ENCODE measurements around the gene HIF1A.
"Not testable (repeated sequence)": the region's sequence is repeated elsewhere in the genome, so short reads cannot be mapped to it uniquely, and the experiment has no call there.

The HIF1A gene

DNA sequence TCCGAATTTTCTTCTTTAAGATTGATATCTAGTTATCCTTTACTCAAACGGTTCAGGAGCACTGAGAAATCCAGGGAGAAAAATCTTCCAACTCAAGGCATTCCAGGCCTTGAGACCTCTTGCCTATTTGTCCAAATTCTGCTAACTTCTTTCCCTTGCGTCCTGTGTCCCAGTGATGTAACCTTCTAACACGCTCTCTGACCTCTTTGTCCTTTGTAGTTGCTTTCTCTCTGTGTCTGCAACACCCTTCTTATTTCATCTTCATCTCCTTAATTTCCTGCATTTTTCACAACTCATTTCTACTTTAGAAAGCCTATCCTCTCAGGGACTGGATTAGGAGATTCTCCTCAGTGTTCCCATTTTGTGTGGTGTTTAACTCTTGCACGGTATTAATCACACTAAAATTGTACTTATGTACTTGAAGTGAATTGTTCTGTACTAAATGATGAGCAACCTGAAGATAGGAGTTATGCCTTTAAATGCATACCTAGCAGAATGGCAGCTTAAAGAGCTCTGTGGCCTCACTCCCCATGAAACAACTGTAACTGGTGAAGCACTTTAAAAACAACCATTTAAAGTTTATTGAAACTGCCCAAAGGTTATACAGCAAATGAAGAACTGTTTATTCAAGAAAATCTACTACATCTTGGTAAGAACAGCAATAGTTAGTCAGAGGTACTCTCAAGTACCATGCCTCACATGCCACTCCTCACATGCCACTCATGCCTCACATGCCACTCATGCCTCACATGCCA is 59.5 kb downstream of the HIF1A start:
- H3K27ac ChIP-seq (ENCODE audit: low read depth, low read length), result no peak overlapping the region
- peaks cover 18% of the 10 kb centered on the region for H3F3A ChIP-seq (ENCODE audit: insufficient read depth)
- H3K9ac ChIP-seq (ENCODE audit: low read length), result no peak overlapping the region
- H4K20me1 ChIP-seq (ENCODE audit: low read depth, low read length), result no peaks in the 10 kb centered on the region
- no peak overlapping the region for H3K4me2 ChIP-seq (ENCODE audit: low read depth, low read length, poor library complexity, severe bottlenecking)
- peaks cover 5% of the 10 kb centered on the region; the same call in 1 of the 2 replicates for H3K79me2 ChIP-seq (ENCODE audit: insufficient read depth, low read length)
- H3K36me3 ChIP-seq (ENCODE audit: low read length), result no peaks in the 10 kb centered on the region
- no peaks in the 10 kb centered on the region for H3K27me3 ChIP-seq (ENCODE audit: low read length)
- no peak overlapping the region for H3K4me3 ChIP-seq (ENCODE audit: insufficient read depth, low read length, poor library complexity, severe bottlenecking)
- TF ChIP-seq EZH2phosphoT487 (conservative IDR thresholded peaks at IDR 0.05; ENCODE audit: low read length), result no peak
- TF ChIP-seq, protein P1, sequence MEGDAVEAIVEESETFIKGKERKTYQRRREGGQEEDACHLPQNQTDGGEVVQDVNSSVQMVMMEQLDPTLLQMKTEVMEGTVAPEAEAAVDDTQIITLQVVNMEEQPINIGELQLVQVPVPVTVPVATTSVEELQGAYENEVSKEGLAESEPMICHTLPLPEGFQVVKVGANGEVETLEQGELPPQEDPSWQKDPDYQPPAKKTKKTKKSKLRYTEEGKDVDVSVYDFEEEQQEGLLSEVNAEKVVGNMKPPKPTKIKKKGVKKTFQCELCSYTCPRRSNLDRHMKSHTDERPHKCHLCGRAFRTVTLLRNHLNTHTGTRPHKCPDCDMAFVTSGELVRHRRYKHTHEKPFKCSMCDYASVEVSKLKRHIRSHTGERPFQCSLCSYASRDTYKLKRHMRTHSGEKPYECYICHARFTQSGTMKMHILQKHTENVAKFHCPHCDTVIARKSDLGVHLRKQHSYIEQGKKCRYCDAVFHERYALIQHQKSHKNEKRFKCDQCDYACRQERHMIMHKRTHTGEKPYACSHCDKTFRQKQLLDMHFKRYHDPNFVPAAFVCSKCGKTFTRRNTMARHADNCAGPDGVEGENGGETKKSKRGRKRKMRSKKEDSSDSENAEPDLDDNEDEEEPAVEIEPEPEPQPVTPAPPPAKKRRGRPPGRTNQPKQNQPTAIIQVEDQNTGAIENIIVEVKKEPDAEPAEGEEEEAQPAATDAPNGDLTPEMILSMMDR (IDR thresholded peaks at IDR 0.05; ENCODE audit: insufficient read depth, low read length, poor library complexity, severe bottlenecking), result no peak
- no peak overlapping the region for H2AFZ ChIP-seq (ENCODE audit: low read depth, low read length, severe bottlenecking)
- H3K9me3 ChIP-seq (ENCODE audit: insufficient read depth, low read length), result no peaks in the 10 kb centered on the region
- no peaks in the 10 kb centered on the region for H3K9me2 ChIP-seq (replicated peaks; ENCODE audit: insufficient read depth, low read length)

GRCh38 chr14:61755382-61755742 is 60.0 kb downstream of the HIF1A start:
- H3K27me3 ChIP-seq (ENCODE audit: low read length); H3K9me2 ChIP-seq (replicated peaks; ENCODE audit: insufficient read depth, low read length); H3K27ac ChIP-seq (ENCODE audit: low read depth, low read length); H4K20me1 ChIP-seq (ENCODE audit: low read depth, low read length); H2AFZ ChIP-seq (ENCODE audit: low read depth, low read length, severe bottlenecking); H3K9ac ChIP-seq (ENCODE audit: low read length); H3K4me2 ChIP-seq (ENCODE audit: low read depth, low read length, poor library complexity, severe bottlenecking); H3K36me3 ChIP-seq (ENCODE audit: low read length); H3K4me3 ChIP-seq (ENCODE audit: insufficient read depth, low read length, poor library complexity, severe bottlenecking); H3K79me2 ChIP-seq (ENCODE audit: insufficient read depth, low read length); H3K9me3 ChIP-seq (ENCODE audit: insufficient read depth, low read length): not testable (repeated sequence)
- peaks cover 18% of the 10 kb centered on the region for H3F3A ChIP-seq (ENCODE audit: insufficient read depth)

DNA sequence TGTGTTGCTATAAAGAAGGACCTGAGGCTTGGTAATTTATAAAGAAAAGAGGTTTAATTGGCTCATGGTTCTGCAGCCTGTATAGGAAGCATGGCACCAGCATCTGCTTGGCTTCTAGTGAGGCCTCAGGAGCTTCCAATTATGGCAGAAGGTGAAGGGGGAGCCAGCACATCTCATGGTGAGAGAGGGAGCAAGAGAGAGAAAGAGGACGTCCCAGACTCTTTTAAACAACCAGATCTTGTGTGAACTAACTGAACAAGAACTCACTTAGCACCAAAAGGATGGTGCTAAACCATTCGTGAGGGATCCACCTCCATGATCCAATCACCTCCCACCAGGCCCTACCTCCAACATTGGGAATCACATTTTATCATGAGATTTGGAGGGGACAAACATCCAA is 60.8 kb downstream of the HIF1A start:
- Histone ChIP-seq H3K27me3 (ENCODE audit: low read length) (no peaks in the 10 kb centered on the region), H3F3A (ENCODE audit: insufficient read depth) (peaks cover 17% of the 10 kb centered on the region), H4K20me1 (ENCODE audit: low read depth, low read length) (no peaks in the 10 kb centered on the region), H3K9ac (ENCODE audit: low read length) (no peak overlapping the region), H2AFZ (ENCODE audit: low read depth, low read length, severe bottlenecking) (no peak overlapping the region), H3K4me3 (ENCODE audit: insufficient read depth, low read length, poor library complexity, severe bottlenecking) (no peak overlapping the region), H3K9me3 (ENCODE audit: insufficient read depth, low read length) (no peaks in the 10 kb centered on the region), H3K4me2 (ENCODE audit: low read depth, low read length, poor library complexity, severe bottlenecking) (no peak overlapping the region), H3K27ac (ENCODE audit: low read depth, low read length) (no peak overlapping the region), H3K9me2 (replicated peaks; ENCODE audit: insufficient read depth, low read length) (no peaks in the 10 kb centered on the region), H3K36me3 (ENCODE audit: low read length) (no peaks in the 10 kb centered on the region), H3K79me2 (ENCODE audit: insufficient read depth, low read length) (no peaks in the 10 kb centered on the region)
- no peak for TF ChIP-seq EZH2phosphoT487 (conservative IDR thresholded peaks at IDR 0.05; ENCODE audit: low read length)
- TF ChIP-seq, protein P1 (IDR thresholded peaks at IDR 0.05; ENCODE audit: insufficient read depth, low read length, poor library complexity, severe bottlenecking), result no peak

GRCh38 chr14:61759878-61760277 is 64.6 kb downstream of the HIF1A start:
- H2AFZ ChIP-seq (ENCODE audit: low read depth, low read length, severe bottlenecking), result no peak overlapping the region
- no peaks in the 10 kb centered on the region for H3K9me3 ChIP-seq (ENCODE audit: insufficient read depth, low read length)
- no peak overlapping the region for H3K9ac ChIP-seq (ENCODE audit: low read length)
- no peaks in the 10 kb centered on the region for H4K20me1 ChIP-seq (ENCODE audit: low read depth, low read length)
- H3K27ac ChIP-seq (ENCODE audit: low read depth, low read length), result no peak overlapping the region
- H3K4me2 ChIP-seq (ENCODE audit: low read depth, low read length, poor library complexity, severe bottlenecking), result no peak overlapping the region
- TF ChIP-seq, protein P1 (IDR thresholded peaks at IDR 0.05; ENCODE audit: insufficient read depth, low read length, poor library complexity, severe bottlenecking), result no peak
- TF ChIP-seq EZH2phosphoT487 (conservative IDR thresholded peaks at IDR 0.05; ENCODE audit: low read length), result no peak
- H3K79me2 ChIP-seq (ENCODE audit: insufficient read depth, low read length), result peaks cover 26% of the 10 kb centered on the region
- H3K9me2 ChIP-seq (replicated peaks; ENCODE audit: insufficient read depth, low read length), result no peaks in the 10 kb centered on the region
- H3K27me3 ChIP-seq (ENCODE audit: low read length), result no peaks in the 10 kb centered on the region
- no peaks in the 10 kb centered on the region for H3F3A ChIP-seq (ENCODE audit: insufficient read depth)
- no peak overlapping the region for H3K4me3 ChIP-seq (ENCODE audit: insufficient read depth, low read length, poor library complexity, severe bottlenecking)
- H3K36me3 ChIP-seq (ENCODE audit: low read length), result no peaks in the 10 kb centered on the region
